Suprapubic skin (tissue), 4 donors: Measurements from ENCODE around the gene NEU1. TPM values are rescaled to one million over a fixed set of nuclear protein-coding genes. Genes with fewer than 3 reads are reported as not detected.
A peak's percentile ranks its signal among the peaks of the same experiment; 100 is the strongest.
"Not testable (repeated sequence)": the region's sequence is repeated elsewhere in the genome, so short reads cannot be mapped to it uniquely, and the experiment has no call there.

ENCODE experiments used
- DNase-seq, 2 donors: peaks; one replicate each; pipeline ENCODE4 v3.0.0-alpha.2; 2019; ENCODE audit warnings: low spot score in 2 of 2
- H3K27ac ChIP-seq: fragments of 200-600 bp; sonication (generic); one replicate; pipeline ENCODE4 v1.5.1; 2019
- H3K27me3 ChIP-seq: fragments of 200-600 bp; sonication (generic); one replicate; pipeline ENCODE4 v1.5.1; 2019
- H3K36me3 ChIP-seq: fragments of 200-600 bp; sonication (generic); one replicate; pipeline ENCODE4 v1.5.1; 2019
- H3K4me1 ChIP-seq: fragments of 200-600 bp; sonication (generic); one replicate; pipeline ENCODE4 v1.5.1; 2019
- H3K4me3 ChIP-seq: fragments of 200-600 bp; sonication (generic); one replicate; pipeline ENCODE4 v1.5.1; 2019; ENCODE audit warnings: mild to moderate bottlenecking
- H3K9me3 ChIP-seq: fragments of 200-600 bp; sonication (generic); one replicate; pipeline ENCODE4 v1.5.1; 2019
- EP300 ChIP-seq: sonication (generic); formaldehyde crosslinking; IDR thresholded peaks from one replicate; pipeline ENCODE4 v1.6.1; 2017; ENCODE audit warnings: antibody characterized with exemption
- POLR2A ChIP-seq, 2 donors: fragments of 450-650 bp; IDR thresholded peaks; one replicate each; pipeline ENCODE4 v1.6.1; 2017; ENCODE audit warnings: antibody characterized with exemption in 2 of 2, mild to moderate bottlenecking in 2 of 2, moderate library complexity in 2 of 2
- POLR2AphosphoS5 ChIP-seq, 3 donors: sonication (generic); formaldehyde crosslinking; IDR thresholded peaks; one replicate each; pipeline ENCODE4 v1.6.1; 2017; ENCODE audit warnings: antibody characterized with exemption in 3 of 3
- WGBS: methylation state at CpG from one replicate; pipeline ENCODE4 v1.1.5; 2018; 5-methylcytosine and 5-hydroxymethylcytosine counted together
- total RNA-seq, 4 donors: library from RNA; depleted of rRNA; stranded (reverse); fragments of >200 nt; gene quantifications; one replicate each; pipeline ENCODE4 v1.1.0, GENCODE V29; 2016
- TF ChIP-seq, protein P1 (sequence below), 2 donors: fragments of 200-600 bp in 1 of 2; fragments of 450-650 bp in 1 of 2; sonication (generic) in 1 of 2; IDR thresholded peaks; one replicate each; pipeline ENCODE4 v1.5.1; 2016 to 2019; ENCODE audit warnings: antibody characterized with exemption in 2 of 2, mild to moderate bottlenecking in 1 of 2, moderate library complexity in 1 of 2

NEU1 gene
- total RNA-seq, 4 donors from 2014 or later = 22.2 to 42.7 (median 39.8) TPM

DNA sequence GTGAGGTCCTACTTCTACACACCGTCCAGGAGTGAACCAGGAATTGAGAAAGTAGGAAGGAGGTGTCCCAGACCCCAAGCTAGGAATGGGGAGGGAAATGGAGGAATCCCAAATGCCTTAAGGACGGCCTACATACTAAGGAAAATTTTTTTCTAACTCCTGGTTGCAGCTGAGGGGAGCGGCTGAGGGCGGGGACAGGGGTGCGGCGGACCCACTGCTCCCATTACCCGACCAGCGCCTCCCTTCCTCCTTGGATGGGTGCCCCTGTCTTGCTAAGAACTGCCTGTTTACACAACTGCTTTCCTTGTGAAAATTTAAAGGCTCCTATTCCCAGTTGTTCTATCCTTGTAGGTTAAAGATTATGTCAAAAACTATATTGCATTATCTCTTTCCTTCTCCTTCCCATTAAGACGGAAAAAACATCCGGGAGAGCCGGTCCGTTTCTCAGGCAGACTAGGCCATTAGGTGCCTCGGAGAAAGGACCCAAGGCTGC is 35.8 kb downstream of the NEU1 start:
- H3K9me3 ChIP-seq = no peaks in the 10 kb centered on the region
- under 1% methylated on average over 13 of the region's 13 CpGs for WGBS
- H3K36me3 ChIP-seq = no peaks in the 10 kb centered on the region
- DNase-seq = peak; percentile 95 to 97
- H3K4me3 ChIP-seq = peak overlapping the region; percentile 70
- TF ChIP-seq POLR2AphosphoS5 (IDR thresholded peaks at IDR 0.05) (peak; percentile 11 to 51 (median 16)), EP300 (no peak), POLR2A (IDR thresholded peaks at IDR 0.05) (peak in 1 of 2 donors; percentile 48)
- TF ChIP-seq, protein P1, sequence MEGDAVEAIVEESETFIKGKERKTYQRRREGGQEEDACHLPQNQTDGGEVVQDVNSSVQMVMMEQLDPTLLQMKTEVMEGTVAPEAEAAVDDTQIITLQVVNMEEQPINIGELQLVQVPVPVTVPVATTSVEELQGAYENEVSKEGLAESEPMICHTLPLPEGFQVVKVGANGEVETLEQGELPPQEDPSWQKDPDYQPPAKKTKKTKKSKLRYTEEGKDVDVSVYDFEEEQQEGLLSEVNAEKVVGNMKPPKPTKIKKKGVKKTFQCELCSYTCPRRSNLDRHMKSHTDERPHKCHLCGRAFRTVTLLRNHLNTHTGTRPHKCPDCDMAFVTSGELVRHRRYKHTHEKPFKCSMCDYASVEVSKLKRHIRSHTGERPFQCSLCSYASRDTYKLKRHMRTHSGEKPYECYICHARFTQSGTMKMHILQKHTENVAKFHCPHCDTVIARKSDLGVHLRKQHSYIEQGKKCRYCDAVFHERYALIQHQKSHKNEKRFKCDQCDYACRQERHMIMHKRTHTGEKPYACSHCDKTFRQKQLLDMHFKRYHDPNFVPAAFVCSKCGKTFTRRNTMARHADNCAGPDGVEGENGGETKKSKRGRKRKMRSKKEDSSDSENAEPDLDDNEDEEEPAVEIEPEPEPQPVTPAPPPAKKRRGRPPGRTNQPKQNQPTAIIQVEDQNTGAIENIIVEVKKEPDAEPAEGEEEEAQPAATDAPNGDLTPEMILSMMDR (IDR thresholded peaks at IDR 0.05) = no peak
- H3K27me3 ChIP-seq = no peaks in the 10 kb centered on the region
- H3K27ac ChIP-seq = peak overlapping the region; percentile 96
- H3K4me1 ChIP-seq = peaks cover 58% of the 10 kb centered on the region

DNA sequence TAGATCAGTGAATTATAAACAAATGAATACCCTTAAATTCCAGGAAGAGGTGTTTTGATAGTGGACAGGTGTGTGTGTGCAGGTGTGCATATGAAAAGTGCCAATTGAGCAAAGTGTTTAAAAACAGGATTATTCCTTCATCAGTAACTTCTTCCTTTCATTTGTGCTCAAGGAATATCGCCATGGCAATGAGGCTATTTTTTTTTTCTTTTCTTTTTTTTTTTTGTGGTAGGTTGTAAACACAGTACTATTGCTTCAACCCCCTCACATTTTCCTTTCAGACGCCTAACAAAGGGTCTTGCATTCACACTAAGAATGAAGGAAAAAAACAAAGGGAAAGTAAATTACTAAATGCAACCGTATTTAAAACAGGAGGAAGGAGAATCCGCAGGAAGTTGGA is 37.1 kb downstream of the NEU1 start:
- Histone ChIP-seq H3K27ac (peak overlapping the region; percentile 96), H3K4me3 (peak overlapping the region; percentile 70), H3K36me3 (no peaks in the 10 kb centered on the region), H3K4me1 (peaks cover 57% of the 10 kb centered on the region), H3K27me3 (no peaks in the 10 kb centered on the region), H3K9me3 (no peaks in the 10 kb centered on the region)
- DNase-seq = no peak
- TF ChIP-seq POLR2AphosphoS5 (IDR thresholded peaks at IDR 0.05) (no peak), EP300 (no peak), POLR2A (IDR thresholded peaks at IDR 0.05) (no peak)
- TF ChIP-seq, protein P1 (IDR thresholded peaks at IDR 0.05) = no peak
- 45% methylated on average over 4 of the region's 4 CpGs for WGBS

DNA sequence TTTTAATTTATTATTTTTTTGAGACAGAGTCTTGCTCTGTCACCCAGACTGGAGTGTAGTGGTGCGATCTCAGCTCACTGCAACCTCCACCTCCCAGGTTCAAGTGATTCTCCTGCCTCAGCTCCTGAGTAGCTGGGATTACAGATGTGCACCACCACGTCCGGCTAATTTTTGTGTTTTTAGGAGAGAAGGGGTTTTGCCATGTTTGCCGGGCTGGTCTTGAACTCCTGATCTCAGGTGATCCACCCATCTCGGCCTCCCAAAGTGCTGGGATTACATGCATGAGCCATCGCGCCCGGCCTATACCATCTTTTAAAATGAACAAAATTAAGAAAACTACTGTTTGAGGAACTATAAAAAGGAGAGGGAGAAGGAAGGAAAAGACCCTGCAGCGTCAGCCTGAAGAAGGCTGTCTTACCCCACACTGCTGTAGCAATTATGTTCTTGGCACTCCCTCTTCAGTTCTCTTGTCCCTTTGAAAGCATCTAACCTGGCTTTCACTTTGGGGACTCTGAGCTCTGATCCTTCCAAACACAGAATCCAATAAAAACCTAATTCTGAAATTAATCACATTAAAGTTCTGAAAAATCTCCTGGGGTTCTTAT is 38.9 kb downstream of the NEU1 start:
- 60% methylated on average over 9 of the region's 9 CpGs for WGBS
- Histone ChIP-seq H3K4me1 (peaks cover 74% of the 10 kb centered on the region), H3K27ac (peak overlapping the region; percentile 96)
- not testable (repeated sequence) for H3K9me3 ChIP-seq, H3K36me3 ChIP-seq, H3K4me3 ChIP-seq, DNase-seq, H3K27me3 ChIP-seq

DNA sequence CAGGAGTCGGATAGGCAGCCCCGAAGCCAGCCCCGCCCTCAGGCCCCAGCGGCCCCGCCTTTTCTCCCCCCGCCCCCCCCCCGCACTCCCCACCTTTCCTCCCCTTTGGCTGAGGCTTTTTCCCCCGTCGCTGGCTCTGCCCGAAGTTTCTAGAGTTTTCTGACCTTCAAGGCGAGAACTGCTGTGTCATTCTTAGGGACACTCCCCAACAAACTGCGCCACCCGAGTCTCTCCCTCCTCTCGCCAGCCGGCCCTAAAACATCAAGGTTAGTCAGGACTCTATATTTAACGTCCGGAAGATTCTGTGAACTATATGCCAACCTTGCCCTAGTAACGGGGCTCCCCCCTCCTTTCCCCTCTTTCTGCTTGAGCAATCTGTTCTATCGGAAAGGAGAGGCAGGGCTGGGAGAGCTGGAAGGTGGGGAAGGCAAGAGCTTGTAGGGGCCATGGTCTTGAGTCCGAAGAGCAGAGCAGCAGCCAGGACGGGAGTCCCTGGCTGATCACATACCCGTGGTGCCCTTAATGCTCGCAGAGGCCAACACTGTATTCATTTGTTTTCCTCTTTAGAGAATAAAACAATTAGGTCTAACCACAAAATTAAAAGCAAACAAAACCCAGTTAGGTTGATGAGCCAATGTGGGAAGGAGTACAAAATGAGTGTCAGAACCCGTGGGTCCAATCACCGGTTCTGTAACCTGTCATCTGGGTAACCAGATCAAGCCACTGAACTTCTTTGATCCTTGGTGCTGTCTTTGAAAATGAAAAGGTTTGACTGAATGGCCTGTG is 40.4 kb downstream of the NEU1 start:
- 1% methylated on average over 25 of the region's 25 CpGs for WGBS
- peak; percentile 93 to 94 for DNase-seq
- H3K4me1 ChIP-seq = peaks cover 87% of the 10 kb centered on the region

DNA sequence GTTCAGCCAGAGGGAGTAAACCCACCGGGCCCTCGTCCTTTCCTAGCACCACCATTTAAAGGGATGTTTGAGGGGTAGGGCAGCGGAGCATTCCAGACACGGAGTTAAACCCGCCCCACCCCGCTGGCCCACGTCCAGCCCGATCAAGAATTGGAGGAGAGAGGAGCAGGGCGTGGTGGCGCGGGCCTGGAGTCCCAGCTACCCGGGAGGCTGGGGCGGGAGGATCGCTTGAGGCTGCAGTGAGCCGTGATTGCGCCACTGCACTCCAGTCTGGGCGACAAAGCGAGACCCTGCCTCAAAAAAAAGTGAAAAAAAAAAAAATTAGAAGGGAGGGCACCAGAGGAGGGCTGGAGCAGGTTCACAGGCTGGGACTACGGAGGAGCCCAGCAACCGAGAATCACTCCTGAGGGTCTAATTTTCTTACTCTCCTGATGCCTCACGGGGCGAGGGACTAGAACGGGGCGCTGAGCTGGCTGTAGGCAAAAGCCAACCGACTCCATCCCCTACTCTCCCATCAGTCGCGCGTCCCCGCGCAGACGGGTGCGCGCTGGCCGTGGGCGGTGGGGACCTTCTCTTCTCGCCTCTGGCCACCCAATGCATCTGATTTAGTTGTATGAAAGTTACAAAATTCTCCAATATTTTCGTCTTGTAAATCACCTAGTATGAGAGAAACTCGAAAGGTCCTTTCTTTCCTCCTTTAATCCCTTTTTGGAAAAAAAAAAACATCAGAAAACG is 41.2 kb downstream of the NEU1 start:
- peak; percentile 89 to 91 for DNase-seq
- Histone ChIP-seq H3K27ac (peak overlapping the region; percentile 96), H3K9me3 (no peaks in the 10 kb centered on the region), H3K27me3 (no peaks in the 10 kb centered on the region), H3K4me3 (peak overlapping the region; percentile 61), H3K36me3 (no peaks in the 10 kb centered on the region), H3K4me1 (peaks cover 85% of the 10 kb centered on the region)
- 2% methylated on average over 39 of the region's 39 CpGs for WGBS
- TF ChIP-seq, protein P1 (IDR thresholded peaks at IDR 0.05) = no peak
- TF ChIP-seq POLR2A (IDR thresholded peaks at IDR 0.05) (no peak), EP300 (no peak), POLR2AphosphoS5 (IDR thresholded peaks at IDR 0.05) (no peak)

More for the DNA sequence above, 40.4 kb downstream of the NEU1 start:
- peak overlapping the region; percentile 61 for H3K4me3 ChIP-seq
- peak overlapping the region; percentile 96 for H3K27ac ChIP-seq
- TF ChIP-seq POLR2AphosphoS5 (IDR thresholded peaks at IDR 0.05) = peak; percentile 4 to 69 (median 42)
- TF ChIP-seq, protein P1 (IDR thresholded peaks at IDR 0.05) = no peak
- peak in 1 of 2 donors; percentile 54 for TF ChIP-seq POLR2A (IDR thresholded peaks at IDR 0.05)
- TF ChIP-seq EP300 = no peak
- no peaks in the 10 kb centered on the region for H3K27me3 ChIP-seq
- H3K9me3 ChIP-seq = no peaks in the 10 kb centered on the region
- H3K36me3 ChIP-seq = no peaks in the 10 kb centered on the region

DNA sequence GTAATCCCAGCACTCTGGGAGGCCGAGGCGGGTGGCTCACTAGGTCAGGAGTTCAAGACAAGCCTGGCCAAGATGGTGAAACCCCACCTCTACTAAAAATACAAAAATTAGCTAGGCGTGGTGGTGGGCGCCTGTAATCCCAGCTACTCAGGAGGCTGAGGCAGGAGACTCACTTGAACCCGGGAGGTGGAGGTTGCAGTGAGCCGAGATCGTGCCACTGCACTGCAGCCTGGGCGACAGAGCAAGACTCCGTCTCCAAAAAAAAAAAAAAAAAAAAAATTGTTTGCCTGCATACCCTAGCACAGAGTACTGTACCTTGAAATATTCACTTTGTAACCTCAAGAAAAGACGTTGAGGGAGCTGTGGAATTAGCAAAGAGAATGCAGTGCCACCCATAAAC is 42.2 kb downstream of the NEU1 start:
- 65% methylated on average over 10 of the region's 10 CpGs for WGBS
- Histone ChIP-seq H3K4me1 (peaks cover 74% of the 10 kb centered on the region), H3K27ac (peak overlapping the region; percentile 96)
- not testable (repeated sequence) for H3K9me3 ChIP-seq, DNase-seq, H3K36me3 ChIP-seq, H3K27me3 ChIP-seq, H3K4me3 ChIP-seq
